GM20431 (cell line): ENCODE results near the gene GALNT15.

Experiments used
- in situ Hi-C: fragments of 300-500 bp; cut with MseI, MboI; formaldehyde crosslinking; loops from one replicate; pipeline ENCODE4 v1.15.0; 2020; ENCODE audit warnings: low sequenced_read_pairs; ENCODE audit not compliant: unreplicated experiment

GALNT15 gene

DNA sequence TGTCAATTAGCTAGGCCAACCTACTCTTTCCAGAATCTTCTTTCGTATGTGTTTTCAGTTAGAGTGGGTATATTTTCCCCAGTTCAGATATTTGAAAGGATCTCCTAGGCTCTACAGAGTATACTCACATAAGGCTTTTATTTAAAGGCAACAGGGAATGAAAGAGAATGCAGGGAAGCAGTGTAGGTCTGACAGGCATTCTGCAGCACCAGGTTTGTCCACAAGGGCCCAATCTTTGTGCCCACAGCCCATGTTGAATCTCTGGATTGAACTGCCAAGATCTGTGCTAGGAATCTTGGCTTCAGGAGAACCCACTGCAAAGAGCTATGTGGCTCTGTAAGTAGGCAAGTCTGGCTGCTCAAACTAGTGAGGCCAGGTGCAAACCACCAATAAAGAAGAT lies 24.2 kb upstream of the GALNT15 start:
- in situ Hi-C loops: no loop called here

DNA sequence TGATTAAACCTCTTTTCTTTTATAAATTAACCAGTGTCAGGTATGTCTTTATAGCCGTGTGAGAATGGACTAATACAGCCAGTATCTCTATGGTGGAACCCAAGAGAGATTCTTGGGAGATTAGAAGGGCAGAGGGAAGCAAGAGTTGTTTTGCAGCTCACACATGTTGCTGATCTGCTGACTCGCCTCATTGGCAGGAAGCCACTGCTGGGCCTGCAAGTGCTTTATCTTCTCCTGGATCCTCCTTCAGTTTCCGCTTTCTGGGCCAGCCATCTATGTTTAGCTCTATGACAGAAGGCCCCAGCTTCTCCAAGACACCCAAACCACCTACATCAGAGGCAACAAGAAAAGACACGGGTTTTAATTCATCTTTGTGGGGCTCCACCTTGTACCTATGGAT lies 23.4 kb upstream of the GALNT15 start:
- in situ Hi-C loops: no loop called here

DNA sequence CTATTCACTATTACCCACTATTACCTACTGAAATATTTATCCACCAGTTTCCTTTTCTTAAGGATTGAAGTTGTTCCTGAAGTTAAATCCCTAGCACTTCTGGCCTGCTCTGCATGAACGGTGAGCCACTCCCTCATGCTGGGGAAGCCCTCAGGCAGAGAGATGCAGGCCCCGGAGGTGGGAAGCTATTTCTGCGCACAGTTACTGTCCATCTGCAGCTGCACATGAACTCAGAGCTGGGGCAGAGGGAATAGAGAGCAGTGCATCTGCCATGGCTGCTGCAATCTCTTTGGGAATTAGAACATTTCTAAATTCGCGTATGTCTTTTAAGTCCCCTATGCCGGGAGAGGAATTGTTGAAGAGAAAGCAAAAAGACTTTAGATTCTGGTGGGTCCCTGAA lies 6.3 kb upstream of the GALNT15 start:
- in situ Hi-C loops: no loop called here

DNA sequence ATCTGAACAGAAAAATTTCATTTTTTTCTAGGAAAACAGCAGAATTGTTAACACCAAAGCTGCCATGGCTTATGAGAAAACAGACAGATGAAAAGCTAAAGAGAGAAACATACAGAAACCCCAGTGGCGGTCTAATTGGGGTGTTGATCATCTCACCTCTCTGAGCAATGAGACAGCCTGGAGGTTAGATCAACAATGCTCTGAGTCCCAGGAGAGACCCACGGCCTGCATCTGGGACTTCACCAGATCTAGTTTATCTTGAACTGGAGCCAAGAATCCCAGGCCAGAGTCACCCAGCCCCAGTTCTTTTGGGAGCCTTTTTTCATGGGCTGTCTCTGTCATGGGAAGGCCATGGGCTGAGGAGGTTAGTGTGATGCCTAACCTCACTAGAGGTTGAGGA lies 3.5 kb upstream of the GALNT15 start:
- in situ Hi-C loops: no loop called here

DNA sequence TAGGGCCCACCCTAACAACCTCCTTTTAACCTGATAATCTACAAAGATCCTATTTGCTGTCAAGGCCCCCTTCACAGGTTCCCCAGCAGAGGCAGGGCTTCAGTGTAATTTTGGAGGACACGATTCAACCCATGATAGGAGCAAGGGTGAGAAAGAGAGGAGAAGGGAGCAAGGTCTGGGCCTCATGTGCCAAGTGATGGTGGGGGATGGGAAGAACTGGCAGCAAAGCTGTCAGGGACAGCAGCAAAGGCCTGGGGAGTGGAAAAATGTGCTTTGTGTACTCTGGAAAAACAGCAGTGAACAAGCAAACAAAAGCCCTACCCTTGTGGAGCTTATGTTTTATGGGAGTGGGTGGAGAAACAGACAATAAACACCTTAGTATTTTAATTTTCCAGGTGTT lies 2.7 kb upstream of the GALNT15 start:
- in situ Hi-C loops: no loop called here

DNA sequence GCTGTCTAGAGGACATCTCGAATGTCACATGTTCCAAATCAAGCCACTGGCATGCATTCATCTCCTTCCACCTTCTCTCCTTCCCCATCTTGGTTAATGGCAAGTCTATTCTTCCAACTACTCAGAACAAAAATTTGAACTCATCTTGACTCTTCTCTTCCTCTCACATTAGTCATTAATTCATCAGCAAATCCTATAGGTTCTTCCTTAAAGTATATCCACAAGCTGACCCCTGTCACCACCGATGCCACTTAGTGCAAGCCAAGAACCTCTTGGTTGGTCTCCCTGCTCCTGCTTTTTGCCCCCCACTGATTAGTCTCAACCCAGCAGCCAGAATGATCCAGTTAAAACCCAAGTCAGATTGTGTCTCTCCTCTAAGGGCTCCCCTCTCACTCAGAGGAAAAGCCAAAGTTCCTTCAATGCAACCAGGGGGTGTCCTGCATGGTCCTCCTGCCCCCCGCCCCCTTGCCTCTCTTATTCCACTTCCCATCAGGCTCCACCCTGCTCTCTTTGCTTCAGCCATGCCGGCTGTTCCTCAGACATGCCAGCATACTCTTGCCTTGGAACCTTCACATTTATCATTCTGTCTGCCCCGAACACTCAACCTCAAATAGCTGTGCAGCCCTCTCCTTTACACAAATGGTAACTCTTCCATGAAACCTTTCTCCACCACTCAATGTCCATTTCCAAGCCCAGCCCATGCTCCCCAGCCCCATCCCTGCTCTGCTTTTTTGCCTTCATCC lies 1.0 kb upstream of the GALNT15 start:
- in situ Hi-C loops: no loop called here

DNA sequence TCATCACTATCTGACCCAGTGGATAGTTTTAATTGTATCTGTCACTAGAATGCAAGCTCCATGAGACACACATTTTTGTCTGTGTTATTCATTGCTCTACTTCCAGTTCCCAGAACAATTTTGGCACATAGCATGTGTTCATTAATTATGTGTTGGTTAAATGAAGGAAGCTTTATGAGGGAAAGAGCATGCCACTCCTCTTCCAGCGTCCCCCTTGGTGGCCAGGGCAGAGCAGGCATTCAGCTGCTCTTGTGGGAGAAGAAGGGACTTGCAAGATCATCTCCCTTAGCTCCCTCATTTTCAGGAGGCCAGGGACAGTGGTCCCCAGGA lies 489 bp upstream of the GALNT15 start:
- in situ Hi-C loops: no loop called here

DNA sequence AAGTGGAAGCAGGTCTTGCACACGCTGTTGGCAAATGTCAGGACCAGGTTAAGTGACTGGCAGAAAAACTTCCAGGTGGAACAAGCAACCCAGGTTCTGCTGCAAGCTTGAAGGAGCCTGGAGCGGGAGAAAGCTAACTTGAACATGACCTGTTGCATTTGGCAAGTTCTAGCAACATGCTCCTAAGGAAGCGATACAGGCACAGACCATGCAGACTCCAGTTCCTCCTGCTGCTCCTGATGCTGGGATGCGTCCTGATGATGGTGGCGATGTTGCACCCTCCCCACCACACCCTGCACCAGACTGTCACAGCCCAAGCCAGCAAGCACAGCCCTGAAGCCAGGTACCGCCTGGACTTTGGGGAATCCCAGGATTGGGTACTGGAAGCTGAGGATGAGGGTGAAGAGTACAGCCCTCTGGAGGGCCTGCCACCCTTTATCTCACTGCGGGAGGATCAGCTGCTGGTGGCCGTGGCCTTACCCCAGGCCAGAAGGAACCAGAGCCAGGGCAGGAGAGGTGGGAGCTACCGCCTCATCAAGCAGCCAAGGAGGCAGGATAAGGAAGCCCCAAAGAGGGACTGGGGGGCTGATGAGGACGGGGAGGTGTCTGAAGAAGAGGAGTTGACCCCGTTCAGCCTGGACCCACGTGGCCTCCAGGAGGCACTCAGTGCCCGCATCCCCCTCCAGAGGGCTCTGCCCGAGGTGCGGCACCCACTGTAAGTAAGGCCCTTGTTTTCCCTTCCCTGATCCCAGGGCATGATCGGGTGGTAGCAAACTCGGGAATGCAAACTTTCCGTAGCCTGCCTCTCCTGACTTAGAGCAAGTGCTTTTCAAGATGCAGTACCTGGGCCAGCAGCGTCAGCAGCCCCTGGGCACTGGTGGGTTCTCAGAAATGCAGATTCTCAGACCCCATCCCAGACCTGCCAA lies 759 bp downstream of the GALNT15 start:
- in situ Hi-C loops: no loop called here

DNA sequence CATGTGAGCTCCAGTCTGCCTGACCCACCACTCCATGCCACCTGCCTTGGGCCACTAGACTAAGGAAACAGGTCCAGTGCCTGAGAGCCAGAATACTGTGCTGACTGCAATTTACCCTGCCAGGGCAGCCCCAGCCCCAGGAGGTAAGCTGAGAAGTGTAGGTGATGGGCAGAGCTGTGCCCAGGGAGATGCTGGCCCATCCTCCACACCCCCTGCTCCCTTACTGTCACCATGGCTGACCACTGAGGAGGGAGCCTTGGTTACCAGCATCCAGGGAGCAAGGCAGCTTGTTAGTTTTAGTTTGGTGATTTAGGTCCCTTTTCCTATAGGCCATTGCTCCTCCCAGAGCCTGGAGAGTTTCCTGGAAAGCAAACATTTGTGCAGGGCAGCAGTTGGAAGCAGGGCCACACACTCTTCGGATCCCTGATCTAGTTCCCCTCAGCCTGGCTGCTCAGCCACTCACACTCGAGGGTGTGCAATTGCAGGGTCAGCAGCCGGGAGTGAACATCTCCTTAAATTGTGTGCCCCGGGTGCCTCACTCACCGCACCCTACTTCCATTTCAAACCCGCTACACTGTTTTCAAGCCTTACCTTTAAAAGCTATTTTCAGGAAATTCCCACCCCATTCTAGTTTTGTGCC lies 2.0 kb downstream of the GALNT15 start:
- in situ Hi-C loops: no loop called here

DNA sequence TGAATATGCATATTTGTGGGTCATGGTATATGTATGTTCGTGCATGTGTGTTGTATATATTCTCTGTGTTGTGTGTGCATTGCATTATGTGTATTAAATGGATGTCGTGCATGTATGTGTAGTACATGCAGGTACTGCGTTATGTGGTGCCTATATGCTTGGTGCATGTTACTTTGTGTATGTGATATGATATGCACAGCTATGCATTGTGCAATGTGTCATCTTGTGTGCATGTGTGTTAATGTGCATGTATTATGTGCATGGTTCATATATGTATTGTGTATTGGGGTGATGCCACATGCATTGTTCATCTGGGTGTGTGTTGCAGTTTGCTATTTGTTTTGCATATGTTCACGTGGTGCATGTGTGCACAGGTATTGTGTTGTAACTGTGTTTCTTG lies 2.9 kb downstream of the GALNT15 start:
- in situ Hi-C loops: no loop called here

DNA sequence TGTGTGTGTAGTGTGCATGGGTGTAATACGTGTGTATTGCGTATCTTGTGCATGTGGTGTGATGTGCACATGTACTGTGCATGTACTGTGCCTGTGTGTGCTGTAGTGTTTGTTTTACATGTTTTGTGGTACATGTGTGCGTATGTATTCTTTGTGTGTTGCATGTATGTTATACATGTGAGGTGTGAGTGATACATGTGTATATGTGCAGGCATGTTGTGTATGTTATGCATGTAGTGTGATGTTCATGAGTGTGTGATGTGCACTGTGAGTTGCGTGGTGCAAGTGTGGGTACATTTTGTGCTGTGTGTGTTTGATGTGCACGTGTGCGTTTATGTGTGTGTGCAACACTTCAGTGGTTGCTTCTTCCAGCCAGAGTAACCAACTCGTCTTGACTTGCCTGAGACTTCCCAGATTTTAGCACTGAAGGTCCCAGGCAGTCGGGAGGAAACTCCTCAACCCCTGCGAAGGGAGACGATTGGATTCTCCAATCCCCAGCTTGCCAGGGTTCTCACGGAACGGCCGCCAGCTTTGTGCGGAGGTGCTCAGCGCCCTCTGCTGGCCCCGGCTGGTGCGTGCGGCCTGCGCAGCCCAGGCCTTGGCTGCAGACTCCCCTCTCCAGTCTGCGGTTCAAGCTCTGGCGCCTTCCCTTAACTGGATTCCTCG lies 3.6 kb downstream of the GALNT15 start:
- in situ Hi-C loops: no loop called here

DNA sequence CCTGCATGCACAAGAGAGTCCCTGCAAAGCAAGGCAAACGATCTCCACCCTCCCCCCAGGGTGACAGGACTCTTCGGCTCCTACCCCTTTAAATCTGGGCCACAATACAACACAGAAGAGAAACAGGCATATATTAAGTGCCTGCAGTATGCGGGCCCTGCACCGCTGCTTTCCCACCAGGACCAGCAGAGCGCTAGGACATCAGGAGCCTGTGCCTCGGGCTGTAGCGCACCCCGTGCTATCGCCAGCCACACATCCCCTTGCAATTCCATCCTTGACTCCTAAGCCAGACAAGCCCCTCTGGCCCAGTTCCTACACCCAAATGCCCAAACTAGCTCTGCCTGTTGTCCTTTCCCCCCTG lies 4.1 kb downstream of the GALNT15 start:
- in situ Hi-C loops: no loop called here

DNA sequence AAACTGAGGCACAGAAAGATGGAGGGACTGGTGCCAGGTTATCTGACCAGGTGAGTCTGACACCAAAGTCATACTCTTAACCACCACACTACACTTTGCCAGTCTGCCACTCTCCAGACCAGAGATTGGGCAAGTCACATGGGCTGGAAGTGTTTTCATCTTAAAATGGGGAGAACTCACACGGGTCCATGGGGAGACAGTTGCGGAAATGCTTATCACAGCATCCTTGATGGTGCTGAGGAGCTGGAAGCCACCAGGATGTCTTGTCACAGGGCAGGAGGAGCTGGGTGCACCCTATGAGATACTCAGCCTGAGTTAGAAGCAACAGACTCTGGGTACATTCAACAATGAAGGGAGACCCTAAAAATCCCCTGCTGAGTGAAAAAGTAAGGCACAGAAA lies 4.8 kb downstream of the GALNT15 start:
- in situ Hi-C loops: no loop called here

DNA sequence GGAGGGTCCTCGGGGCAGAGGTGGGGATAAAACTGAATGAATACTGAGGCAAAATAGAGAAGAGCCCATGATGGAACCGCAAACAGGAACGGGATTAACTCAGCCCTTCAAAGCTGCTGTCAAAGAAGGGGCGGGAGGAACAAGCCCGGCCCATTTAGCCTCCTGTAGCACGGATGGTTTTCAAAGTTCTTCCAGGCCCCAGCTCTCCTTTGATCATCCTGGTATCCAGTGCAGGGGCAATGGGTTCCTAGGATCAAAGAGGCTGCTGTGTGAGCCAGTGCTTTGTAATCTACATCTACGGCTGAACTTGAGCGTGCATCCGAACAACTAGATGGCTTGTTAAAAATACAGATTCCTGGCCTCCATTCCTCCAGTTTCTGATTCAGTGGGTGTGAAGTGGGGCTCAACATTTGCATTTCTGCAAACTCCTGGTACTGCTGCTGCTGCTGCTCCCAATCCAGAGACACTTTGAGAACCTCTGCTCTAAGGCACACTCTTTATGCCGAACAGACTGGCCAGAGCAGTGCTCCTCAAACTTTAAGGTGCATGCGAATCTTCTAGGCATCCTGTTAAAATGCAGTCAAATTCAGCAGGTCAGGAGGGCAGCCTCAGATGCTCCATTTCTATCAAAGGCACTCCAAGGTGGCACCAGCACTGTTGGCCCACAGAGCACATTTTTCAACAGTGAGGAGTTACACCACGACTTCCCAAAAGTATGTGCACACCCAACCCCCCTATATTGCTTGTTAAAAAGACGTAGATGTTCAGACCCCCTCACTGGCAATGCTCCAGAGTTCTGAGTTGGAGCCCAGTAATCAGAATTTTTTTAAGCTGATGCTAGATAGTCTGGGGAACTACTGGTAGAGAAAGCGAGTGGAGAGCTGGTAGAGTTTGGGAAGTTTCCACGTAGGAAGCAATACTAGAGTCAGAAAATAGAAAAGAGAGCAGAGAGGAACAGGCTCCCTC lies 5.6 kb downstream of the GALNT15 start:
- in situ Hi-C loops: no loop called here

DNA sequence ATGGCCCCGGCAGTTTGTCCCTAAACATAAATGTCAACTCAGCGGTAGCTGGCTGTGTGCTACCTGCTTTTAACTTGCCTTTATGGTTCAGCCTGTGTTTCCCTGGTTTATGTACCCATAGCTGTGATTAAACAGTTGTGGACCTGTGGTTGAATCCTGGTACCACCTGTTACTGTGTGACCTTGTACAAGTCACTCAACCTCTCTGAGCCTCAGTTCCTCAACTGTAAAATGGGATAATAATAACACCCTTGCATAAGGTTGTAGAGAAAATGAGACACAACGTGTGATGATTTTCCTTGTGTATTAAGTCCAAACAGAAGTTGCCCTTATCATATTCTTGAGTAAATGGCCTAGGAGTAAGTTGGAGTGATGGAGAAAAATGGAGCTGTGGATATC lies 6.3 kb downstream of the GALNT15 start:
- in situ Hi-C loops: no loop called here

DNA sequence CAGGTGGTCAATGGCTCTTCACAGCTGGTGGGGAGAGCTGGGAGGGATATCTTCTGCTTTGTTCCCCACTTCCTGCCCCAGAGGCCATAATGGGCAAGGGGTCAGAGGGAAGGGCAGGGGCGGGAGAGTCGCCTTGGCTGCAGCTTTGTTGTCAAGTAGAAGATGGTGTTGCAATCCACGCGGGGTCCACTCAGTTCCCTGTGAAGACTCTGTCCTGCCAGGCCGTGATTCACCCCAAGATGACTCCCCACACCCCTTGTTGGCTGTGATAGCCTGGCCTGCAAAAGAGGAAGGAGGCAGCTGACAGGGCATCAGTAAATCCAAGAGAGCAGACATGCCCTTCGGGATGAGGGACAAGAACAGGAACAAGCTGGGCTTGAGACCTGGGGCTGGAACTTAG lies 6.9 kb downstream of the GALNT15 start:
- in situ Hi-C loops: no loop called here

DNA sequence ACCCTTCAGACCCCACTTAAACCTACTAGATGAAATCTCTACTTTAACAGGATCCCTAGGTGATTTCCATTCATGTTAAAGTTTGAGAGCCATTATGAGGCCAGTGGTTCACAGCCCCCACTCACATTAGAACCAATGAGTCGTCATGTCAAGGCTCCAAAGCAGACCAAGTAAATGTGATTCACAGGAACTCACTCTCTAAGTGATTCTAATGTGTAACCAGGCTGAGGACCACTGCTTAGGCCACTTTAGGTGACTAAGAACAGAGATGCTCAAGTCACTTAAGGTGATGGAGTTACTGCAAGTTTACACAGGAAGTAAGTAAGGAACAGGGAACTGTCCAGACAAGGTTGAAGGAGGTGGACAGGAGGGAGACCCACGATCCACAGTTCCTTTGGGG lies 7.7 kb downstream of the GALNT15 start:
- in situ Hi-C loops: no loop called here

DNA sequence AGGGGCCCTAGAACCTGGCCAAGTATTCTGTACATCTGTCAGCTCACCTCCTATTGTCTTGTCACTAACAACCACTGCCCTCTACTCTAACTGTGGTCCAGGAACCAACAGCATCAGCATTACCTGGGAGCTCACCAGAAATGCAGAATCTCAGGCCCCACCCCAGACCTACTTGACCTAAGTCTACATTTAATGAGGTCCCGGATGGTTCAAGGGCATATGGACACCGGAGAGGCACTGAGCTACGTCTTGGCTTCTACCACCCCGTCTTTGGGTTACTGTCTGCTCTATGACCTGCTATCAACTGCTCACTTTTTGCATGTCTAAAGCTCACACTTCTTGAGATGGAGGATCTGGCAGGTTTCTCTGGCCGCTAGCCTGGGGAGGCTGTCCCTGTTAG lies 8.1 kb downstream of the GALNT15 start:
- in situ Hi-C loops: no loop called here

DNA sequence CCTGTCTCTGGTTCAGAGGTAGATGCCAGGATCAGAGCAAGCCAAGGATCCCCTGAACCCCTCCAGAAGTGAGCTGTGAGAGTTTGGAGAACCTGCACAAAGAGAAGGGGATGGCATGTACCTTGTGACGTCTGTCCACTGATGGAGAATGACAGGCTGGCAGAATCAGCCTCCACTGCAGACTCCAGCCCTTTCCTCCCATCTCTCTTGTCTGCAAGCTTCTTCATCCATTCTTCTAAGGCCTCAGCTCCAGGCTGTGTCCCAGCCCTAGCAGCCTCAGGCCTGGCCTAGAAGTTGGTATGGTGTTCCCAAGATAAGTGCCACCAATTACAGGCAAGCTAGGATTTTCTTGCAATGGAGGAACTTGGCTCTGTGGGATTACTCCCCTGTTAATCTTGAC lies 8.6 kb downstream of the GALNT15 start:
- in situ Hi-C loops: no loop called here
